Vagina (tissue), 2 donors: Measurements from ENCODE around the gene KCNA2.

ENCODE experiments used
- CTCF ChIP-seq, 3 experiments: fragments of 450-650 bp in 2 of 3; fragments of 200-600 bp in 1 of 3; sonication (generic) in 1 of 3; IDR thresholded peaks; one replicate each; pipeline ENCODE4 v1.5.1; 2017 to 2019; ENCODE audit warnings: antibody characterized with exemption in 3 of 3, mild to moderate bottlenecking in 2 of 3, moderate library complexity in 2 of 3
- POLR2A ChIP-seq, 2 donors: fragments of 450-650 bp; IDR thresholded peaks; one replicate each; pipeline ENCODE4 v1.6.1; 2017; ENCODE audit warnings: antibody characterized with exemption in 2 of 2, mild to moderate bottlenecking in 2 of 2, moderate library complexity in 2 of 2

DNA sequence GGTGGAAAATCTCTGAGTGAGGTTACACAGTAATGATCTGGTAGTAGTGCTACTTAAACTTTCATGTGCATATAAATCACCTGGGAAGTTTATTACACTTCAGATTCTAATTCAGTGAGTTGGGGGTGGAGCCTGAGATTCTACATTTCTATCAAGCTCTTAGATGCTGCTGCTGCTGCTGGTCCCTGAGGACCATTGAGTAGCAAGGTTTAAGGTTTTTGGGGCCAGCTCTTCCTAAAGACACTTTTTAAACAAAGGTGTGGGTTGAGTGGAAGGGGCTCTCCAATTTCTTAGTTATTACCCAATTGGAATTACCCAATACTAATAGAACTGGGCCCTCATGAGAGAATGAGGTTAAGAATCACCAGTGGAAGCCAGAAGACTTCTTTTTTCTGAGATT lies 39.1 kb upstream of the KCNA2 start:
- TF ChIP-seq CTCF (IDR thresholded peaks at IDR 0.05) (no peak), POLR2A (IDR thresholded peaks at IDR 0.05) (no peak)
